ENCODE measurements around the gene KCND2. TPM values are rescaled to one million over a fixed set of nuclear protein-coding genes. Genes with fewer than 3 reads are reported as not detected.

KCND2 gene
- total and polyA plus RNA-seq, 5 donors: 0.02 to 0.18 (median 0.11) TPM; not detected in 2

DNA sequence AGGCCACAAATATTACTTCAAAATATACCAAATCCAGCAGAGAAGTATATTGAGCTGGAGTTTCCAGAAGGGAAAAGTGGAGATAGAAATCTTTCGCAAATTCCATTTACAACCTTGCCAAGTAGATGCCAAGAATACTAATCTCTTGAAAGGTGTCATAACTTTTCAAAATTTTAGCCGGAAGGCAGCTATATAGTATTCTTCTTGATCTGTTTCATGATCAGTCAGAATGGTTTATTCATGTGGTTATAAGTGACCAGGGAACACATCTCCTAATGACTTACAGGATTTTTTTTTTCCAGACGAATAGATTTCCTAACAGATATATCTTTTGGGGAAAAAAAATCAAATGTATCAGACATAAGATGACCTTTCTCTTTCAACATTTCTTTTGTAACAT is 314.3 kb downstream of the KCND2 start:
- H3K4me3 ChIP-seq (ENCODE audit: low read length): no peak overlapping the region
- ATAC-seq (no peak), DNase-seq (no peak)
- WGBS: 77% methylated on average over 3 of the region's 3 CpGs
- intact Hi-C loops (cut with DNase I): no loop called here
- no peaks in the 10 kb centered on the region for H3K9me3 ChIP-seq (ENCODE audit: control insufficient read depth, low read length)
- H3K27me3 ChIP-seq (ENCODE audit: control insufficient read depth, insufficient read depth): no peaks in the 10 kb centered on the region
- no peaks in the 10 kb centered on the region for H3K4me1 ChIP-seq (ENCODE audit: control insufficient read depth, insufficient read depth, low read length)
- no peak overlapping the region for H3K27ac ChIP-seq (ENCODE audit: low read length)

DNA sequence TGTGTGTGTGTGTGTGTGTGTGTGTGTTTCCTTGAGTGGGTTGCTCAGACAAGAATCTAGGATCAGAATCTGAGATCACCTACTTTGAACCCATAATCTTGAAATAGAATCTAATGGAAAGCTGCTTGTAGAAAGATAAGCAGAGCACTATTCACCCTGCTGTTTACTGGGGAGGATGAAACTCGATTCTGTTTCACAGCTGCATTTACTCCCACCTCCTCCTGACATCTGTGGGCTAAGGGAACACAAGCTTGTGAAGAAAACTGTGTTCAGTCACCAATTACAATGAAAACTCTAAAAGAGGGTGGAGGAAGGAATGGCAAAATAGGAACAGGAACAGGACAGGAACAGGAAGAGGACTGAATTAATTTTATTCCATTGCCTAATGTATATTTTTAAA is 315.4 kb downstream of the KCND2 start:
- DNase-seq (no peak), ATAC-seq (no peak)
- intact Hi-C loops (cut with DNase I): no loop called here
- no peak overlapping the region for H3K27ac ChIP-seq (ENCODE audit: low read length)
- H3K9me3 ChIP-seq (ENCODE audit: control insufficient read depth, low read length): no peaks in the 10 kb centered on the region
- no peaks in the 10 kb centered on the region for H3K4me1 ChIP-seq (ENCODE audit: control insufficient read depth, insufficient read depth, low read length)
- 5% methylated on average over 1 of the region's 1 CpG for WGBS
- no peak overlapping the region for H3K4me3 ChIP-seq (ENCODE audit: low read length)
- H3K27me3 ChIP-seq (ENCODE audit: control insufficient read depth, insufficient read depth): no peaks in the 10 kb centered on the region

DNA sequence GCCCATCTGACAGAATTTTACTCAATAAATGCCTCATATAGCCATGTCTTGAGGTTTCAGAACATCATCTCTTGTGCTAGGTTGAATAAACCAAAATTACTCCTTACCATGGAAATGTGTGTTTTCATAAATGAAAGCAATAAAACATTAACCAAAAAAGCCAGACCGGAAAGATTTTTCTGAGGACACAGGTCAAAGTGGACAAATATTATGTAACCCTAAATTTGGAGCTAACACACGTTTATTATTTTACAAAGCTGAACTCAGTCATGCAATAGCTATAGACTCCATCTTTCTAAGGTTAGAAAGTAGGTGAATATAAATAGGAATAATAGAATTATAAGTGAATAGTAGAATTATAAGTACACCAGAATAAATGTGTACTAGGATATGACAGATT is 315.9 kb downstream of the KCND2 start:
- WGBS: 68% methylated on average over 2 of the region's 2 CpGs
- DNase-seq: no peak
- no peak overlapping the region for H3K4me3 ChIP-seq (ENCODE audit: low read length)
- H3K4me1 ChIP-seq (ENCODE audit: control insufficient read depth, insufficient read depth, low read length): no peaks in the 10 kb centered on the region
- H3K27me3 ChIP-seq (ENCODE audit: control insufficient read depth, insufficient read depth): no peaks in the 10 kb centered on the region
- no peaks in the 10 kb centered on the region for H3K9me3 ChIP-seq (ENCODE audit: control insufficient read depth, low read length)
- ATAC-seq: no peak
- intact Hi-C loops (cut with DNase I): no loop called here
- H3K27ac ChIP-seq (ENCODE audit: low read length): no peak overlapping the region

DNA sequence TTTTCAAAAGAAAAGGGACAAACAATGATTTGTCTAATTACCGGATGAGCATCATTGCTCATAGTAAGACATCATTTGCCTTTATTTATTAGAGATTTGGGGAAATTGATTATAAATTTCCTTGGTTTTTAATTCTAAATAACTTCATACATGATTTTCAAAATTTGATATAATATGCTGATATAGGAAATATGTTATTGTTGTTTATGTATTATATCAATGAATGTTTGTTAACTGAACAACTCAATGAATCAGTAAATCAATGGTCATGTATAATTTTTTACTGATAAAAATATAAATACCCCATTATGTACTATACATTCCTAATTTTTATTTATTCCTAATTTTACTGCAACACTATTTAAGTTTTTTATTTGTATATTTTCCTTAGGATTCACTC is 327.6 kb downstream of the KCND2 start:
- Histone ChIP-seq H3K27ac (ENCODE audit: low read length) (no peak overlapping the region), H3K9me3 (ENCODE audit: control insufficient read depth, low read length) (no peaks in the 10 kb centered on the region), H3K4me1 (ENCODE audit: control insufficient read depth, insufficient read depth, low read length) (no peaks in the 10 kb centered on the region), H3K27me3 (ENCODE audit: control insufficient read depth, insufficient read depth) (no peaks in the 10 kb centered on the region), H3K4me3 (ENCODE audit: low read length) (no peak overlapping the region)
- ATAC-seq (no peak), DNase-seq (no peak)
- intact Hi-C loops (cut with DNase I): no loop called here
- WGBS: 97% methylated on average over 1 of the region's 1 CpG

DNA sequence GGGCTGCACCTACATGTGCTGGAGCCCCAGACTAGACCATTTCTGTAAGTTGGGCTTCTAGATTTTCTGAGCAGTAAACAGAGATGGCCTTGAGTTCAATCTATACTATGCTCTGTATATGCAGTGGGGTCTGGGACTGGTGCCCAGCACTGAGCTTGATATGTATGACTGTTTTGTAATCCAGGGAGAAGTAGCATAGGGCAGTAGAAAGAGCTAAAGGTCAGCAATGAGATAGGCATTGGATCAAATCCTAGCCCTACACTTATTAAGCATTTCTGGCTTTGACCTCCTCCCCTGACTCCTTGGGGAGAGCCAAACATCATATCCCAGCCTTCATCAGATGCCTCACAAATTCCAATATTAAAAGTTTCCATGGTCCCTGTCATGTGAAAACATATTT is 330.4 kb downstream of the KCND2 start:
- H3K4me1 ChIP-seq (ENCODE audit: control insufficient read depth, insufficient read depth, low read length): no peaks in the 10 kb centered on the region
- H3K27ac ChIP-seq (ENCODE audit: low read length): no peak overlapping the region
- no peak for ATAC-seq
- H3K27me3 ChIP-seq (ENCODE audit: control insufficient read depth, insufficient read depth): no peaks in the 10 kb centered on the region
- DNase-seq: no peak
- no peak overlapping the region for H3K4me3 ChIP-seq (ENCODE audit: low read length)
- intact Hi-C loops (cut with DNase I): no loop called here
- no peaks in the 10 kb centered on the region for H3K9me3 ChIP-seq (ENCODE audit: control insufficient read depth, low read length)

DNA sequence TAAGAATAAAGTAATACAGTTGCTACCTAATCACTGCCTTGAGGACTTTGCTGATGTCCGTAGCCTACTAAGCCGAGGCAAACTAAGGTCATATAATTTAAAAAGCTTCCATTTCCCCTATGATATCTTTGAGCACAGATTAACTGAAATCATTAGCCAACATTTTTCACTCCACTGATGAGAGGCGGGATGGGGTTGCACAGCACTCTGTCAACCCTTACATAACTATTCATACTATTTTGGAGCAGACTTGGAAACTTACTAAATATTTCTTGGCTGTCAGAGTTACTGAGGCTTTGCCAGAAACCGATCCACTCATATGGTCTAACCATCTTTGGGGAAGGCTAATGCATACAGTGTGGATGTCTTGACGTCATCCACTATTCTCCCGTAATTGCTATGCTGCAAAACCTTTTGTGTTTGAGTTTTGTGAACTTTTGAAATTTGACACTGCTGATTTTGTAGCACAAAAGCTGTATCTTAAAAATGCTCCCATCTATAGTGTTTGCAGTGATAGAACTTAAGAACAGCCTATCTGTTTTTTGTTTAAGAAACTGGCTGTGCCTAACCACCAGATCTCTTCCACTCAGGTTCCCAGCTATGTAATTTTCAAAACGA is 336.3 kb downstream of the KCND2 start:
- no peak for ATAC-seq
- no peak for DNase-seq
- no peaks in the 10 kb centered on the region for H3K4me1 ChIP-seq (ENCODE audit: control insufficient read depth, insufficient read depth, low read length)
- H3K27me3 ChIP-seq (ENCODE audit: control insufficient read depth, insufficient read depth): no peaks in the 10 kb centered on the region
- no peaks in the 10 kb centered on the region for H3K9me3 ChIP-seq (ENCODE audit: control insufficient read depth, low read length)
- no peak overlapping the region for H3K4me3 ChIP-seq (ENCODE audit: low read length)
- no peak overlapping the region for H3K27ac ChIP-seq (ENCODE audit: low read length)
- intact Hi-C loops (cut with DNase I): no loop called here
- 47% methylated on average over 7 of the region's 7 CpGs for WGBS

DNA sequence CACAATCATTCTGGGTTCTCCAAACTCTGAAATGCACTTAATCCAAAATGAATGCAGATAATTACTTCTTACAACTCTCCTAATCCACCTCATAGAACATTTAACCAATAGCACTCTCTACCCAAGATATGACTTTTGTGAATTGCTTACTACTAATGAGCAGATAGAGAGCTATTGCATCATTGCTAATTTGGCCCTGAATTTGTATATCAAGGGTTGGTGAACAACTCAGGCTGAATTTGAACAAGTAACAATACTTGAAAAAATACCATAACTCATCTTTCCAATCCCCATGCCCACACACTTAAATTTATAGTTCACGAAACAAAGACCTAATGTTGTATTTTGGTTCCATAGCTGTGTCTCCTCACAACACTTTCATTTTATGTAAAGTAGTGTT is 339.0 kb downstream of the KCND2 start:
- no peak overlapping the region for H3K4me3 ChIP-seq (ENCODE audit: low read length)
- no peak overlapping the region for H3K27ac ChIP-seq (ENCODE audit: low read length)
- no peak for ATAC-seq
- no peaks in the 10 kb centered on the region for H3K4me1 ChIP-seq (ENCODE audit: control insufficient read depth, insufficient read depth, low read length)
- H3K27me3 ChIP-seq (ENCODE audit: control insufficient read depth, insufficient read depth): no peaks in the 10 kb centered on the region
- intact Hi-C loops (cut with DNase I): no loop called here
- WGBS: 89% methylated on average over 1 of the region's 1 CpG
- DNase-seq: no peak
- no peaks in the 10 kb centered on the region for H3K9me3 ChIP-seq (ENCODE audit: control insufficient read depth, low read length)

DNA sequence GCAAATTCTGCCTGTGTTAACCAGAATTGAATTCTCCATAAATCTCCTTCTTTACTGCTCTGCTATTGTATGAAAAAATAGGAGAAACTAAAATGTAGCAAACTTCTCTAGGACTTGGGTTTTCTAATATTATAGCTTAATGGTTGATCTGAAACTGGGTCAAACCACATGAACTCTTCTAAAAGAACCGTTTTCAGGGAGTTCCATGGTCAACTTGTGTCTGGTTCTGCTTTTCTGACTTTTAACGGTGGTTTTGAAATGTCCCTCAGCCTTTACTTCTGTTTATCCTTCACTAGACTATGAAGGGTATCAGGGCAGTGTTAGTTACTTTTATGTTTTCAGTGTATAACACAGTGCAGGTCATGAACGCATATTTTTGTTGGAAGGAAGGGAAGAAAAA is 342.7 kb downstream of the KCND2 start:
- Histone ChIP-seq H3K9me3 (ENCODE audit: control insufficient read depth, low read length) (no peaks in the 10 kb centered on the region), H3K27ac (ENCODE audit: low read length) (no peak overlapping the region), H3K27me3 (ENCODE audit: control insufficient read depth, insufficient read depth) (no peaks in the 10 kb centered on the region), H3K4me3 (ENCODE audit: low read length) (no peak overlapping the region), H3K4me1 (ENCODE audit: control insufficient read depth, insufficient read depth, low read length) (no peaks in the 10 kb centered on the region)
- intact Hi-C loops (cut with DNase I): no loop called here
- WGBS: 75% methylated on average over 3 of the region's 3 CpGs
- ATAC-seq: no peak
- no peak for DNase-seq

DNA sequence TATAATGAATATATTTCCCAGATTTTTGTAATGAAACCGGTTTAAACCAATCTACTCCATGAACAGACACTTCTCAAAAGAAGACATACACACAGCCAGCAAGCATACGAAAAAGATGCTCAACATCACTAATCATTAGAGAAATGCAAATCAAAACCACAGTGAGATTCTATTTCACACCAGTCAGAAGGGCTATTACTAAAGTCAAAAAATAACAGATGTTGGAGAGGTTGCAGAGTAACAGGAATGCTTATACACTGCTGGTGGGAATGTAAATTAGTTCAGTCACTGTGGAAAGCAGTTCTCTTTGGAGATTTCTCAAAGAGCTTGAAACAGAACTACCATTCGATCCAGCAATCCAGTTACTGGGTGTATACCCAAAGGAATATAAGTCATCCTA is 344.3 kb downstream of the KCND2 start:
- Histone ChIP-seq H3K4me3 (ENCODE audit: low read length) (no peak overlapping the region), H3K9me3 (ENCODE audit: control insufficient read depth, low read length) (no peaks in the 10 kb centered on the region), H3K27ac (ENCODE audit: low read length) (no peak overlapping the region), H3K4me1 (ENCODE audit: control insufficient read depth, insufficient read depth, low read length) (no peaks in the 10 kb centered on the region), H3K27me3 (ENCODE audit: control insufficient read depth, insufficient read depth) (no peaks in the 10 kb centered on the region)
- WGBS: 71% methylated on average over 3 of the region's 3 CpGs
- DNase-seq: no peak
- intact Hi-C loops (cut with DNase I): no loop called here
- no peak for ATAC-seq

DNA sequence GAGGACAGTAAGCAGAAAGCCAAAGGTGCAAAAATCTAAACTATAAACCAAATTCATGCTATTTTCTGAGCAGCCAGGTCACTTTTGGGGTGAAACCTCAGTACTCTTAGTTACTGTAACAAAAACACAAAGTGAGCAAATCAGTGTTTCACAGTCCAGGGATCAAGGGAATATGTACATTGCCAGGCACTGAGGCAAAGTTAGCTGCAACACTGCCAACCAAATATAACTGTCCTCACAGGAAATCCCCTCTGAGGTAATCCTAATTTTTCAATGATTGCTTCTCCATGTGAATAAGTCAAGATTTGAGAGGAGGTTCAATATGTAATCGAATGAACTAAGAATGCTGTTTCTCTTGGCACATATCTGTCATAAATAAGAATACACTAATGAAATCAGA is 355.3 kb downstream of the KCND2 start:
- DNase-seq (no peak), ATAC-seq (no peak)
- Histone ChIP-seq H3K4me3 (ENCODE audit: low read length) (no peak overlapping the region), H3K27me3 (ENCODE audit: control insufficient read depth, insufficient read depth) (no peaks in the 10 kb centered on the region), H3K9me3 (ENCODE audit: control insufficient read depth, low read length) (no peaks in the 10 kb centered on the region), H3K27ac (ENCODE audit: low read length) (no peak overlapping the region), H3K4me1 (ENCODE audit: control insufficient read depth, insufficient read depth, low read length) (no peaks in the 10 kb centered on the region)
- intact Hi-C loops (cut with DNase I): no loop called here
- WGBS: 38% methylated on average over 1 of the region's 1 CpG

DNA sequence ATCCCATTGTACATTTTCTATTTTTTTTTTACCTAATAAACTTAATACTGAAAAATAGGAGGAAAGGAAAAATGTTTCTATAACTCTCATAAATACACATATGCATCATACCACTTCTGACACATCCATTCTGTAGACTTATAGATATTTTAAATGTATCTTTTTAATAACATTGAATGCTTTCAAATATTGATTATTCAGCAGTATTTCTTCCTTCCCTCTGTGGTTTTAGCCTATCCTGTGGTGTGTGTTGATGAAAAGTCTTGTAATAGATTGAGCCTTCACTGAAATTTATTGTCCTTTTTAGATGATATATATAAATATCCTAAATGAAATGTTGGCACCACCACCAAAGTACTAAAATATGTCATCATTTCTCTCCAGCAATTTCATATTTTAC is 366.9 kb downstream of the KCND2 start:
- H3K4me3 ChIP-seq (ENCODE audit: low read length): no peak overlapping the region
- DNase-seq (no peak), ATAC-seq (no peak)
- no peaks in the 10 kb centered on the region for H3K9me3 ChIP-seq (ENCODE audit: control insufficient read depth, low read length)
- intact Hi-C loops (cut with DNase I): no loop called here
- H3K27me3 ChIP-seq (ENCODE audit: control insufficient read depth, insufficient read depth): no peaks in the 10 kb centered on the region
- H3K4me1 ChIP-seq (ENCODE audit: control insufficient read depth, insufficient read depth, low read length): no peaks in the 10 kb centered on the region
- H3K27ac ChIP-seq (ENCODE audit: low read length): no peak overlapping the region

DNA sequence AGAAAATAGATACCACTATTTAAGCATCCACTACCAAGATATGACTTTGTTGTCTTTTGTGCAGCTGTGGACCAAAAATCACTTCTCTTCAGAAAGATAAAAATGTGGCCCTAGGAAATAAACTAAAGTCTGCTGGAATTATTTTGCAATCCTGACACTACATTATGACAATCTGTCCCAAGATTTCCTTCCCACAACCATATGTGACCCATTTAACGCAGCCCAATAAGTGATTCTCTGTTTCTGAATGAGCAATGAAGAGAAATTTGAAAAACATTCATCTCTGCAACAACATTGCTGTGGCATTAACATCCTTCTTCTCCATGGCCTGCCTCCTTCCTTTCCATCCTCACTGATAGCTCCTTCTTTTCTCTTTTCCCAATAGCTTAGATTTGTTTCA is 373.0 kb downstream of the KCND2 start:
- H3K27me3 ChIP-seq (ENCODE audit: control insufficient read depth, insufficient read depth): no peaks in the 10 kb centered on the region
- H3K4me3 ChIP-seq (ENCODE audit: low read length): no peak overlapping the region
- DNase-seq (no peak), ATAC-seq (no peak)
- H3K27ac ChIP-seq (ENCODE audit: low read length): no peak overlapping the region
- no peaks in the 10 kb centered on the region for H3K4me1 ChIP-seq (ENCODE audit: control insufficient read depth, insufficient read depth, low read length)
- no peaks in the 10 kb centered on the region for H3K9me3 ChIP-seq (ENCODE audit: control insufficient read depth, low read length)
- 59% methylated on average over 1 of the region's 1 CpG for WGBS
- intact Hi-C loops (cut with DNase I): no loop called here

Measured in right cardiac atrium (tissue), 5 donors.